ENCODE measurements around the gene EFTUD2.

Gene EFTUD2

GRCh38 chr17:44807093-44807816 lies 92.0 kb downstream of the EFTUD2 start:
- Histone ChIP-seq H3K4me1 (ENCODE audit: insufficient read depth, low read length, severe bottlenecking) (peaks cover 9% of the 10 kb centered on the region), H3K9me3 (ENCODE audit: low read length) (no peaks in the 10 kb centered on the region), H3K27ac (ENCODE audit: low read depth, low read length, poor library complexity, severe bottlenecking) (no peak overlapping the region), H3K36me3 (ENCODE audit: insufficient read depth, low read length) (peaks cover 34% of the 10 kb centered on the region), H4K20me1 (ENCODE audit: insufficient read depth, low read length) (no peaks in the 10 kb centered on the region), H3K27me3 (ENCODE audit: insufficient read depth, low read length) (no peaks in the 10 kb centered on the region), H3K4me3 (ENCODE audit: low read depth, low read length, poor library complexity, severe bottlenecking) (no peak overlapping the region), H3K9me2 (ENCODE audit: low read depth, low read length) (no peaks in the 10 kb centered on the region), H3F3A (ENCODE audit: insufficient read depth, low read length) (no peaks in the 10 kb centered on the region), H3K9ac (ENCODE audit: low read length) (no peak overlapping the region), H3K79me2 (ENCODE audit: insufficient read depth, low read length) (peaks cover 3% of the 10 kb centered on the region; the same call in 1 of the 2 replicates), H2AFZ (ENCODE audit: low read length) (no peak overlapping the region), H3K4me2 (ENCODE audit: low read length) (no peak overlapping the region)
- no peak for TF ChIP-seq EZH2 (IDR thresholded peaks at IDR 0.05; ENCODE audit: borderline replicate concordance, low read length)
- no peak for TF ChIP-seq CTCF (IDR thresholded peaks at IDR 0.05; ENCODE audit: low read length)

GRCh38 chr17:44804302-44805089 lies 94.7 kb downstream of the EFTUD2 start:
- Histone ChIP-seq H3K79me2 (ENCODE audit: insufficient read depth, low read length) (peaks cover 3% of the 10 kb centered on the region; the same call in 1 of the 2 replicates), H3K27me3 (ENCODE audit: insufficient read depth, low read length) (no peaks in the 10 kb centered on the region), H4K20me1 (ENCODE audit: insufficient read depth, low read length) (no peaks in the 10 kb centered on the region), H3F3A (ENCODE audit: insufficient read depth, low read length) (no peaks in the 10 kb centered on the region), H3K9me3 (ENCODE audit: low read length) (no peaks in the 10 kb centered on the region), H3K4me3 (ENCODE audit: low read depth, low read length, poor library complexity, severe bottlenecking) (no peak overlapping the region), H3K4me2 (ENCODE audit: low read length) (no peak overlapping the region), H3K9ac (ENCODE audit: low read length) (no peak overlapping the region), H3K9me2 (ENCODE audit: low read depth, low read length) (no peaks in the 10 kb centered on the region), H3K36me3 (ENCODE audit: insufficient read depth, low read length) (peaks cover 57% of the 10 kb centered on the region), H3K27ac (ENCODE audit: low read depth, low read length, poor library complexity, severe bottlenecking) (no peak overlapping the region), H2AFZ (ENCODE audit: low read length) (no peak overlapping the region), H3K4me1 (ENCODE audit: insufficient read depth, low read length, severe bottlenecking) (peaks cover 9% of the 10 kb centered on the region)
- TF ChIP-seq EZH2 (IDR thresholded peaks at IDR 0.05; ENCODE audit: borderline replicate concordance, low read length), result no peak
- TF ChIP-seq CTCF (IDR thresholded peaks at IDR 0.05; ENCODE audit: low read length), result no peak

GRCh38 chr17:44801880-44802279 lies 97.4 kb downstream of the EFTUD2 start:
- Histone ChIP-seq H3K9me2 (ENCODE audit: low read depth, low read length) (no peaks in the 10 kb centered on the region), H3K36me3 (ENCODE audit: insufficient read depth, low read length) (peaks cover 57% of the 10 kb centered on the region), H3K79me2 (ENCODE audit: insufficient read depth, low read length) (no peaks in the 10 kb centered on the region)

More at GRCh38 chr17:44801880-44802279, 97.4 kb downstream of the EFTUD2 start:
- Histone ChIP-seq H3K9me3 (ENCODE audit: low read length) (no peaks in the 10 kb centered on the region), H2AFZ (ENCODE audit: low read length) (no peak overlapping the region), H3K27ac (ENCODE audit: low read depth, low read length, poor library complexity, severe bottlenecking) (no peak overlapping the region), H4K20me1 (ENCODE audit: insufficient read depth, low read length) (no peaks in the 10 kb centered on the region), H3K4me1 (ENCODE audit: insufficient read depth, low read length, severe bottlenecking) (no peaks in the 10 kb centered on the region), H3K27me3 (ENCODE audit: insufficient read depth, low read length) (no peaks in the 10 kb centered on the region), H3F3A (ENCODE audit: insufficient read depth, low read length) (no peaks in the 10 kb centered on the region), H3K4me2 (ENCODE audit: low read length) (no peak overlapping the region), H3K4me3 (ENCODE audit: low read depth, low read length, poor library complexity, severe bottlenecking) (no peak overlapping the region), H3K9ac (ENCODE audit: low read length) (no peak overlapping the region)
- TF ChIP-seq CTCF (IDR thresholded peaks at IDR 0.05; ENCODE audit: low read length) (no peak), EZH2 (IDR thresholded peaks at IDR 0.05; ENCODE audit: borderline replicate concordance, low read length) (no peak)
